ENCODE measurements around the gene PRAME. TPM values are rescaled to one million over a fixed set of nuclear protein-coding genes. Genes with fewer than 3 reads are reported as not detected.

Gene PRAME
- total RNA-seq, 1 experiment from 2014 or later: 17.1 TPM

DNA sequence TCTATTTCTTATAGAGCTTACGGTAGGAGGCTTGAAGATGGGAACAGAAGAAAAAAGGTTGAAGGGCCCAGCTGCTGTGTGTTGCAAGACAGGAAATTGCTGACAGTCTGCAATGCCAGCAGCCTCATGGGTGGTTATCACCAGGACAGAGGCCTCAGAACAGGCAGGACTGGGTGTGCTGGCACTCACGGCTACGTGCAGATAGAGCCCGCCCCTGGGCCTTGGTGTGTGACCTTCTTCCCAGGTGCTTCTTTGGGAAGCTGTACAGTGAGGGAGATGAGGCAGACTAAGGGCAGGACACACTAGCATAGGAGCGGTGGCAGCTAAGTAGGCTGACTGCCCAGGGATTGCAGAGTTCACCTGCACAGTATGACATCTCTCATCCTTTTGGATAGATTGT is 12.6 kb downstream of the PRAME start:
- Histone ChIP-seq H3K9me3 (ENCODE audit: low read length) (no peaks in the 10 kb centered on the region), H3K36me3 (ENCODE audit: low read depth, low read length) (no peaks in the 10 kb centered on the region), H3F3A (ENCODE audit: low read length, unreplicated experiment) (no peaks in the 10 kb centered on the region), H3K4me2 (ENCODE audit: low read length) (no peak overlapping the region), H3K9me2 (replicated peaks; ENCODE audit: low read length) (no peaks in the 10 kb centered on the region), H3K9ac (ENCODE audit: low read length) (no peak overlapping the region), H4K20me1 (ENCODE audit: low read length) (no peaks in the 10 kb centered on the region), H3K27me3 (ENCODE audit: low read length) (no peaks in the 10 kb centered on the region), H3K4me1 (ENCODE audit: insufficient read depth, low read length) (no peaks in the 10 kb centered on the region), H3K79me2 (ENCODE audit: low read length) (no peaks in the 10 kb centered on the region), H2AFZ (ENCODE audit: low read length) (no peak overlapping the region), H3K27ac (ENCODE audit: low read length) (no peak overlapping the region), H3K4me3 (ENCODE audit: low read length) (no peak overlapping the region)
- ChIA-PET CTCF (no interaction called here), POLR2A (ENCODE audit: unreplicated experiment) (no interaction called here)
- intact Hi-C loops (cut with micrococcal nuclease): no loop called here
- TF ChIP-seq EZH2phosphoT487 (IDR thresholded peaks at IDR 0.05; ENCODE audit: borderline replicate concordance, low read length): no peak
- TF ChIP-seq, protein P1, sequence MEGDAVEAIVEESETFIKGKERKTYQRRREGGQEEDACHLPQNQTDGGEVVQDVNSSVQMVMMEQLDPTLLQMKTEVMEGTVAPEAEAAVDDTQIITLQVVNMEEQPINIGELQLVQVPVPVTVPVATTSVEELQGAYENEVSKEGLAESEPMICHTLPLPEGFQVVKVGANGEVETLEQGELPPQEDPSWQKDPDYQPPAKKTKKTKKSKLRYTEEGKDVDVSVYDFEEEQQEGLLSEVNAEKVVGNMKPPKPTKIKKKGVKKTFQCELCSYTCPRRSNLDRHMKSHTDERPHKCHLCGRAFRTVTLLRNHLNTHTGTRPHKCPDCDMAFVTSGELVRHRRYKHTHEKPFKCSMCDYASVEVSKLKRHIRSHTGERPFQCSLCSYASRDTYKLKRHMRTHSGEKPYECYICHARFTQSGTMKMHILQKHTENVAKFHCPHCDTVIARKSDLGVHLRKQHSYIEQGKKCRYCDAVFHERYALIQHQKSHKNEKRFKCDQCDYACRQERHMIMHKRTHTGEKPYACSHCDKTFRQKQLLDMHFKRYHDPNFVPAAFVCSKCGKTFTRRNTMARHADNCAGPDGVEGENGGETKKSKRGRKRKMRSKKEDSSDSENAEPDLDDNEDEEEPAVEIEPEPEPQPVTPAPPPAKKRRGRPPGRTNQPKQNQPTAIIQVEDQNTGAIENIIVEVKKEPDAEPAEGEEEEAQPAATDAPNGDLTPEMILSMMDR (conservative IDR thresholded peaks at IDR 0.05; ENCODE audit: low read depth, low read length): no peak
- TF ChIP-seq EZH2 (IDR thresholded peaks at IDR 0.05; ENCODE audit: low read length, unreplicated experiment): no peak
- DNase-seq (no peak), ATAC-seq (no peak)
- no TSS peak for BruUV-seq (replicated peaks)

DNA sequence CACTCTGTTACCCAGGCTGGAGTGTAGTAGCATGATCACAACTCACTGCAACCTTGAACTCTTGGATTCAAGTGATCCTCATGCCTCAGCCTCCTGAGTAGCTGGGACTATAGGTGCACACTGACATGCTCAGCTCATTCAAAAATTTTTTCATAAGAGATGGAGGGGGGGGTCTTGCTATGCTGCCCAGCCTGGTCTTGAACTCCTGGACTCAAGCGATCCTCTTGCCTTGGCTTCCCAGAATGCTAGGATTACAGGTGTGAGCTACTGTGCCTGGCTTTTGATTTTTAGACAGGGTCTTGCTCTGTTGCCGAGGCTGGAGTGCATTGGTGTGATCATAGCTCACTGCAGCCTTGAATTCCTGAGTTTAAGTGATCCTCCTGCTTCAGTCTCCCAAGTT is 14.0 kb downstream of the PRAME start:
- Histone ChIP-seq H3K79me2 (ENCODE audit: low read length) (no peaks in the 10 kb centered on the region), H3K27me3 (ENCODE audit: low read length) (no peaks in the 10 kb centered on the region), H3K9me2 (replicated peaks; ENCODE audit: low read length) (no peaks in the 10 kb centered on the region), H3K9ac (ENCODE audit: low read length) (no peak overlapping the region), H3F3A (ENCODE audit: low read length, unreplicated experiment) (no peaks in the 10 kb centered on the region), H3K4me2 (ENCODE audit: low read length) (no peak overlapping the region), H2AFZ (ENCODE audit: low read length) (no peak overlapping the region), H4K20me1 (ENCODE audit: low read length) (no peaks in the 10 kb centered on the region), H3K4me3 (ENCODE audit: low read length) (no peak overlapping the region), H3K27ac (ENCODE audit: low read length) (no peak overlapping the region), H3K36me3 (ENCODE audit: low read depth, low read length) (no peaks in the 10 kb centered on the region), H3K9me3 (ENCODE audit: low read length) (no peaks in the 10 kb centered on the region), H3K4me1 (ENCODE audit: insufficient read depth, low read length) (no peaks in the 10 kb centered on the region)
- ChIA-PET CTCF (no interaction called here), POLR2A (ENCODE audit: unreplicated experiment) (interaction anchor here (0.7 kb wide), 1 partner anchor 19 kb away, joined by 17 read pairs; no protein-coding TSS in a partner anchor)
- intact Hi-C loops (cut with micrococcal nuclease): no loop called here
- DNase-seq: no peak
- TF ChIP-seq, protein P1 (conservative IDR thresholded peaks at IDR 0.05; ENCODE audit: low read depth, low read length): no peak
- TF ChIP-seq EZH2phosphoT487 (IDR thresholded peaks at IDR 0.05; ENCODE audit: borderline replicate concordance, low read length) (no peak), EZH2 (IDR thresholded peaks at IDR 0.05; ENCODE audit: low read length, unreplicated experiment) (no peak)
- BruUV-seq (replicated peaks): no TSS peak
- no peak for ATAC-seq

DNA sequence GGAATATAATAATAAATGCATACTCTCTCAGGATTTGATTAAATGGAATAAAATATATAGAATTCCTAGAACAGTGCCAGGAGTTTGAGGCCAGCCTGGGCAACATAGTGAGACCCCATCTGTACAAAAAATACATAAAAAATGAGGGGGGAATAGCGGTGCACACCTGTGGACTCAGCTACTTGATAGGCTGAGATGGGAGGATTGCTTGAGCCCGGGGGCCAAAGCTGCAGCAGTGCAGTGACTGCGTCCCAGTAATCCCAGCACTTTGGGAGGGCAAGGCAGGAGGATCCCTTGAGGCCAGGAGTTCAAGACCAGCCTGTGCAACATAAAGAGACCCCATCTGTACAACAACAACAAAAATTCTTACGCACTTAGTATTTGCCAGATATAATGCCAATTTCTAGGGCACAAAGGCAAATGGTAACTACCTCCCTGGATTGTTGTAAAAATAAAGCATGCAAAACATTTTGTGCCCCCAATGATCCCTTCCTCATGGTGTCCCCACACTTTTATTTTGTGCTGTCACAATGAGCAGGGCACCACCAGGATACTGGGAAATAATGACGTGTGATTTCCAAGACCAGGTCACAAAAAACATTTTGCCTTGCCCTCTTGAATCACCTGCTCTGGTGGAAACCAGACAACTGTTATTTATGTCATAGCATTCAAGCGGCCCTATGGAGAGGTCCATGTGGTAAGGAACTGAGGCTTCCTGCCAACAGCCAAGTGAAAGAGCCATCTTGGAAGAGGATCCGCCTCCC is 20.7 kb downstream of the PRAME start:
- H3K9ac ChIP-seq (ENCODE audit: low read length): no peak overlapping the region
- no peaks in the 10 kb centered on the region for H3F3A ChIP-seq (ENCODE audit: low read length, unreplicated experiment)
- ChIA-PET POLR2A (ENCODE audit: unreplicated experiment) (no interaction called here), CTCF (no interaction called here)
- intact Hi-C loops (cut with micrococcal nuclease): no loop called here
- no peaks in the 10 kb centered on the region for H3K9me3 ChIP-seq (ENCODE audit: low read length)
- no peaks in the 10 kb centered on the region for H3K79me2 ChIP-seq (ENCODE audit: low read length)
- no peak overlapping the region for H3K4me3 ChIP-seq (ENCODE audit: low read length)
- TF ChIP-seq, protein P1 (conservative IDR thresholded peaks at IDR 0.05; ENCODE audit: low read depth, low read length): no peak
- TF ChIP-seq EZH2phosphoT487 (IDR thresholded peaks at IDR 0.05; ENCODE audit: borderline replicate concordance, low read length): no peak
- no peak for TF ChIP-seq EZH2 (IDR thresholded peaks at IDR 0.05; ENCODE audit: low read length, unreplicated experiment)
- no peak overlapping the region for H2AFZ ChIP-seq (ENCODE audit: low read length)
- H4K20me1 ChIP-seq (ENCODE audit: low read length): no peaks in the 10 kb centered on the region
- no peak overlapping the region for H3K4me2 ChIP-seq (ENCODE audit: low read length)
- no TSS peak for BruUV-seq (replicated peaks)
- no peak overlapping the region for H3K27ac ChIP-seq (ENCODE audit: low read length)
- no peaks in the 10 kb centered on the region for H3K36me3 ChIP-seq (ENCODE audit: low read depth, low read length)
- no peaks in the 10 kb centered on the region for H3K27me3 ChIP-seq (ENCODE audit: low read length)
- no peaks in the 10 kb centered on the region for H3K9me2 ChIP-seq (replicated peaks; ENCODE audit: low read length)
- DNase-seq (no peak), ATAC-seq (no peak)
- no peaks in the 10 kb centered on the region for H3K4me1 ChIP-seq (ENCODE audit: insufficient read depth, low read length)
